HepG2 (cell line): ENCODE data around the gene RNF126. TPM values are rescaled to one million over a fixed set of nuclear protein-coding genes. Genes with fewer than 3 reads are reported as not detected.

Source experiments
- ATAC-seq: fragments of 200-7000 bp; cut with Tn5 transposase; 3 replicates; pipeline ENCODE4 v1.9.1; 2020; ENCODE audit warnings: mild to moderate bottlenecking, moderate library complexity
- BruUV-seq: library from RNA; stranded (reverse); fragments of 400-500 nt; replicated peaks from 2 replicates; lab custom pipeline; 2021; lab: Mats Ljungman, UMichigan
- CTCF ChIA-PET: fragments of 300-600 bp; formaldehyde crosslinking; extraction: SDS; loops from one replicate; lab custom pipeline; 2021; ENCODE audit warnings: low total read pairs, inconsistent platforms, low intra/inter-chr PET ratio; lab: Yijun Ruan, JAX
- POLR2A ChIA-PET: fragments of 350-600 bp; sonication (Branson Sonifier 250); formaldehyde crosslinking; loops from one replicate; lab custom pipeline; 2020; ENCODE audit warnings: antibody characterized with exemption, inconsistent platforms; lab: Yijun Ruan, JAX
- DNase-seq: peaks from one replicate; pipeline ENCODE4 v3.0.0-alpha.2; 2015; ENCODE audit warnings: low spot score
- FAIRE-seq: peaks from 3 replicates; lab custom pipeline; 2011; peaks lifted over from hg19 to GRCh38; lab: Jason Lieb, UNC
- H2AFZ ChIP-seq: one replicate; pipeline ENCODE4 v1.6.1; 2011; ENCODE audit warnings: low read length, inconsistent platforms
- H3K27ac ChIP-seq: fragments of 300-600 bp; 3 replicates; pipeline ENCODE4 v1.8.0; 2011; ENCODE audit warnings: mixed run types, mild to moderate bottlenecking, mixed read lengths, low read length, inconsistent platforms; ENCODE audit not compliant: insufficient read depth; ENCODE audit errors: extremely low read length
- H3K27me3 ChIP-seq, 2 experiments: fragments of 200-600 bp in 1 of 2; 2 replicates in 1 of 2; 3 replicates in 1 of 2; pipeline versions ENCODE4 v1.6.0 to v1.8.0; 2011; ENCODE audit warnings: low read length in 2 of 2, mild to moderate bottlenecking in 2 of 2, moderate library complexity in 2 of 2, inconsistent platforms in 1 of 2; ENCODE audit not compliant: insufficient read depth in 2 of 2, control insufficient read depth in 1 of 2
- H3K36me3 ChIP-seq, 2 experiments: fragments of 200-600 bp in 1 of 2; replicated peaks in 1 of 2; 2 replicates in 1 of 2; 3 replicates in 1 of 2; pipeline versions ENCODE4 v1.5.1 to v1.8.0; 2011; ENCODE audit warnings: low read length in 2 of 2, inconsistent platforms in 1 of 2; ENCODE audit not compliant: insufficient read depth in 2 of 2, control insufficient read depth in 1 of 2
- H3K4me1 ChIP-seq: 2 replicates; pipeline ENCODE4 v1.5.1; 2012; ENCODE audit warnings: low read length, inconsistent platforms; ENCODE audit not compliant: insufficient read depth
- H3K4me2 ChIP-seq: 2 replicates; pipeline ENCODE4 v1.6.0; 2011; ENCODE audit warnings: low read depth, low read length, inconsistent platforms
- H3K4me3 ChIP-seq, 3 experiments: fragments of 200-600 bp in 1 of 3; sonication (generic), shearing (Covaris generic) in 1 of 3; replicated peaks in 1 of 3; 2 replicates each; pipeline ENCODE4 v1.5.1; 2011 to 2016; ENCODE audit warnings: low read length in 3 of 3, inconsistent platforms in 2 of 3, low read depth in 2 of 3, mild to moderate bottlenecking in 2 of 3, control low read depth in 1 of 3, mixed read lengths in 1 of 3; ENCODE audit not compliant: insufficient read depth in 1 of 3
- H3K79me2 ChIP-seq: one replicate; pipeline ENCODE4 v1.6.1; 2011; ENCODE audit warnings: low read length, inconsistent platforms; ENCODE audit not compliant: insufficient read depth
- H3K9ac ChIP-seq: 2 replicates; pipeline ENCODE4 v1.6.0; 2011; ENCODE audit warnings: mild to moderate bottlenecking, low read depth, low read length, inconsistent platforms; ENCODE audit not compliant: insufficient read depth
- H3K9me3 ChIP-seq: 2 replicates; pipeline ENCODE4 v1.5.1; 2012; ENCODE audit warnings: mild to moderate bottlenecking, low read length
- H4K20me1 ChIP-seq: 2 replicates; pipeline ENCODE4 v1.6.0; 2011; ENCODE audit warnings: inconsistent platforms, mild to moderate bottlenecking, low read length, moderate library complexity; ENCODE audit not compliant: insufficient read depth
- BRF2 ChIP-seq: sonication (generic); formaldehyde crosslinking; IDR thresholded peaks from 2 replicates; pipeline ENCODE4 v1.8.1; 2022; ENCODE audit warnings: mild to moderate bottlenecking, missing genetic modification reagents
- CC2D1A ChIP-seq: sonication (generic); formaldehyde crosslinking; IDR thresholded peaks from 2 replicates; pipeline ENCODE4 v1.8.1; 2023; ENCODE audit warnings: mild to moderate bottlenecking, missing genetic modification reagents
- ELF4 ChIP-seq: sonication (generic); formaldehyde crosslinking; IDR thresholded peaks from 2 replicates; pipeline ENCODE4 v1.5.0; 2020; ENCODE audit warnings: missing genetic modification reagents, mild to moderate bottlenecking, moderate library complexity, borderline replicate concordance
- PHF5A ChIP-seq: IDR thresholded peaks from one replicate; pipeline ENCODE4 v1.6.1; 2018; ENCODE audit warnings: low read depth, missing genetic modification reagents; ENCODE audit not compliant: unreplicated experiment
- PLSCR1 ChIP-seq: sonication (generic); formaldehyde crosslinking; IDR thresholded peaks from 2 replicates; pipeline ENCODE4 v1.5.0; 2020; ENCODE audit warnings: missing genetic modification reagents, mild to moderate bottlenecking, borderline replicate concordance
- POLR2A ChIP-seq, 2 experiments: IDR thresholded peaks; 2 replicates each; pipeline ENCODE4 v1.6.1; 2011; ENCODE audit warnings: low read depth in 2 of 2, low read length in 2 of 2, mild to moderate bottlenecking in 1 of 2, moderate library complexity in 1 of 2; ENCODE audit not compliant: insufficient read depth in 1 of 2
- THYN1 ChIP-seq: sonication (generic); formaldehyde crosslinking; IDR thresholded peaks from 2 replicates; pipeline ENCODE4 v1.8.1; 2023; ENCODE audit warnings: low read depth, mild to moderate bottlenecking, moderate library complexity, missing genetic modification reagents, borderline replicate concordance
- TRIM24 ChIP-seq: sonication (generic); formaldehyde crosslinking; IDR thresholded peaks from 2 replicates; pipeline ENCODE4 v1.8.0; 2022; ENCODE audit warnings: mild to moderate bottlenecking, missing genetic modification reagents
- ZNF446 ChIP-seq: sonication (generic); formaldehyde crosslinking; IDR thresholded peaks from 2 replicates; pipeline ENCODE4 v1.5.0; 2020; ENCODE audit warnings: mild to moderate bottlenecking, missing genetic modification reagents
- ZNF7 ChIP-seq: IDR thresholded peaks from 2 replicates; pipeline ENCODE4 v1.6.1; 2016; ENCODE audit warnings: missing biosample characterization, missing genetic modification reagents
- ZNF749 ChIP-seq: sonication (generic); formaldehyde crosslinking; IDR thresholded peaks from 2 replicates; pipeline ENCODE4 v1.8.0; 2022; ENCODE audit warnings: mild to moderate bottlenecking, missing genetic modification reagents, moderate library complexity, borderline replicate concordance
- ZNF883 ChIP-seq: sonication (generic); formaldehyde crosslinking; IDR thresholded peaks from 2 replicates; pipeline ENCODE4 v1.5.1; 2020; ENCODE audit warnings: mild to moderate bottlenecking, missing genetic modification reagents; ENCODE audit errors: not compliant biosample characterization
- whole genome bisulfite sequencing: methylation state at CpG from one replicate; pipeline ENCODE4 v1.1.6; 2017; ENCODE audit warnings: low lambda C conversion rate; 5-methylcytosine and 5-hydroxymethylcytosine counted together
- in situ Hi-C: cut with HindIII; loops from 2 replicates; pipeline ENCODE4 v1.10.0; 2017; ENCODE audit warnings: low pct_unique_long_range_greater_than_20kb; ENCODE audit not compliant: extremely low pct_ligation_motif_present
- intact Hi-C: fragments of 100-400 bp; cut with micrococcal nuclease; formaldehyde crosslinking; loops from one replicate; pipeline ENCODE4 v1.10.0; 2022; ENCODE audit not compliant: unreplicated experiment
- polyA plus RNA-seq, 8 experiments: library from polyadenylated mRNA; depleted of rRNA in 3 of 8; stranded (reverse) in 7 of 8; unstranded in 1 of 8; fragments of >200 nt; fragmentation: Illumina TruSeq in 4 of 8; extraction: Trizol in 4 of 8; gene quantifications; 2 replicates each; pipeline versions ENCODE4 v1.2.1 to v1.2.3, GENCODE V29; 2011 to 2016; ENCODE audit warnings: low read depth in 4 of 8, missing spikeins in 1 of 8, mixed read lengths in 1 of 8; ENCODE audit not compliant: insufficient read depth in 1 of 8
- total RNA-seq, 5 experiments: library from RNA; depleted of rRNA; stranded (reverse); fragments of >200 nt; fragmentation: Illumina TruSeq; extraction: Trizol; gene quantifications; 2 replicates each; pipeline ENCODE4 v1.2.3, GENCODE V29; 2016; ENCODE audit warnings: low read depth in 1 of 5
- TF ChIP-seq, protein P1 (sequence below): sonication (generic); formaldehyde crosslinking; IDR thresholded peaks from 2 replicates; pipeline ENCODE4 v1.4.0; 2020; ENCODE audit warnings: missing genetic modification reagents
- TF ChIP-seq, protein P2 (sequence below): fragments of 450-650 bp; IDR thresholded peaks from 2 replicates; pipeline ENCODE4 v1.6.1; 2016
- TF ChIP-seq, protein P3 (sequence below): sonication (generic); formaldehyde crosslinking; IDR thresholded peaks from 2 replicates; pipeline ENCODE4 v1.4.0; 2020; ENCODE audit warnings: missing genetic modification reagents

The RNF126 gene
- total and polyA plus RNA-seq, 2 of the 13 experiments (the other 11 are each of a cell fraction or from before 2014, with no cell fraction given), result 23.2 to 34.0 TPM

DNA sequence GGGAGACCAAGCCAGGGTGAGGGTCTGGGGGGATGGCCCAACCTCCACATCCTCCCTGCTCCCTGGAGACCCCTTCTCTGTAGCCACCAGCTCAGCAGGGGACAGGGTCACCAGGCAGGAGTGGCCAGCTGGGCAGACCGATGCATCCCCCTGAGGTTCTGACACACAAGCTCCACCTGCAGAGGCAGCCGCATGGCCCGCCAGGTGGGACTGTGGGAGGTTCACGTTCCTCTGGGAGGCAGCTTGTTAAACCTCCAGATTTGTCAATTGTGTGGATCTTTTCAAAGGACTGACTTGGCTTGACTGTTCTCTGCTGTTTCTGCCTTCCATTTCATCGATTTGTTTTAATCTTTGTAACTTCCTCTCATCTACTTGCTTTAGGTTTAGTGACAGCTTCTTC lies 37.8 kb downstream of the RNF126 start:
- intact Hi-C loops, result no loop called here
- H3K9ac ChIP-seq, result no peak overlapping the region
- no peaks in the 10 kb centered on the region for H3K9me3 ChIP-seq
- CTCF ChIA-PET, result no interaction called here
- H3K27me3 ChIP-seq, result no peaks in the 10 kb centered on the region
- H3K4me3 ChIP-seq, result no peak overlapping the region
- H2AFZ ChIP-seq, result no peak overlapping the region
- BruUV-seq, result no TSS peak
- no peak overlapping the region for H3K4me2 ChIP-seq
- POLR2A ChIA-PET, result no interaction called here
- FAIRE-seq (no peak), ATAC-seq (no peak), DNase-seq (no peak)
- 92% methylated on average over 4 of the region's 5 CpGs for WGBS
- H3K36me3 ChIP-seq, result peaks cover 7 to 34% of the 10 kb centered on the region in 2 experiments
- H4K20me1 ChIP-seq, result no peaks in the 10 kb centered on the region
- peaks cover 10% of the 10 kb centered on the region for H3K79me2 ChIP-seq
- in situ Hi-C loops, result no loop called here
- 0 out of 2 replicates have a peak, but pooled peaks cover 12% of the 10 kb centered on the region for H3K4me1 ChIP-seq
- H3K27ac ChIP-seq, result no peak overlapping the region
- TF ChIP-seq PHF5A (CRISPR knock-in tag), result no peak
- no peak for TF ChIP-seq POLR2A (IDR thresholded peaks at IDR 0.05; ENCODE audit: insufficient read depth in 1 of 2, low read depth in 2 of 2, low read length in 2 of 2)
- TF ChIP-seq THYN1 (CRISPR knock-in tag), result no peak
- TF ChIP-seq, protein P1, sequence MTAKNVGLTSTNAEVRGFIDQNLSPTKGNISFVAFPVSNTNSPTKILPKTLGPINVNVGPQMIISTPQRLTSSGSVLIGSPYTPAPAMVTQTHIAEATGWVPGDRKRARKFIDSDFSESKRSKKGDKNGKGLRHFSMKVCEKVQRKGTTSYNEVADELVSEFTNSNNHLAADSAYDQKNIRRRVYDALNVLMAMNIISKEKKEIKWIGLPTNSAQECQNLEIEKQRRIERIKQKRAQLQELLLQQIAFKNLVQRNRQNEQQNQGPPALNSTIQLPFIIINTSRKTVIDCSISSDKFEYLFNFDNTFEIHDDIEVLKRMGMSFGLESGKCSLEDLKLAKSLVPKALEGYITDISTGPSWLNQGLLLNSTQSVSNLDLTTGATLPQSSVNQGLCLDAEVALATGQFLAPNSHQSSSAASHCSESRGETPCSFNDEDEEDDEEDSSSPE (CRISPR knock-in tag), result no peak
- no peak for TF ChIP-seq ZNF749 (CRISPR knock-in tag)
- no peak for TF ChIP-seq BRF2 (CRISPR knock-in tag)
- TF ChIP-seq, protein P2, sequence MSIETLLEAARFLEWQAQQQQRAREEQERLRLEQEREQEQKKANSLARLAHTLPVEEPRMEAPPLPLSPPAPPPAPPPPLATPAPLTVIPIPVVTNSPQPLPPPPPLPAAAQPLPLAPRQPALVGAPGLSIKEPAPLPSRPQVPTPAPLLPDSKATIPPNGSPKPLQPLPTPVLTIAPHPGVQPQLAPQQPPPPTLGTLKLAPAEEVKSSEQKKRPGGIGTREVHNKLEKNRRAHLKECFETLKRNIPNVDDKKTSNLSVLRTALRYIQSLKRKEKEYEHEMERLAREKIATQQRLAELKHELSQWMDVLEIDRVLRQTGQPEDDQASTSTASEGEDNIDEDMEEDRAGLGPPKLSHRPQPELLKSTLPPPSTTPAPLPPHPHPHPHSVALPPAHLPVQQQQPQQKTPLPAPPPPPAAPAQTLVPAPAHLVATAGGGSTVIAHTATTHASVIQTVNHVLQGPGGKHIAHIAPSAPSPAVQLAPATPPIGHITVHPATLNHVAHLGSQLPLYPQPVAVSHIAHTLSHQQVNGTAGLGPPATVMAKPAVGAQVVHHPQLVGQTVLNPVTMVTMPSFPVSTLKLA, result no peak
- no peak for TF ChIP-seq ZNF7 (CRISPR knock-in tag)
- TF ChIP-seq PLSCR1 (CRISPR knock-in tag), result no peak
- TF ChIP-seq ELF4, result no peak
- TF ChIP-seq, protein P3, sequence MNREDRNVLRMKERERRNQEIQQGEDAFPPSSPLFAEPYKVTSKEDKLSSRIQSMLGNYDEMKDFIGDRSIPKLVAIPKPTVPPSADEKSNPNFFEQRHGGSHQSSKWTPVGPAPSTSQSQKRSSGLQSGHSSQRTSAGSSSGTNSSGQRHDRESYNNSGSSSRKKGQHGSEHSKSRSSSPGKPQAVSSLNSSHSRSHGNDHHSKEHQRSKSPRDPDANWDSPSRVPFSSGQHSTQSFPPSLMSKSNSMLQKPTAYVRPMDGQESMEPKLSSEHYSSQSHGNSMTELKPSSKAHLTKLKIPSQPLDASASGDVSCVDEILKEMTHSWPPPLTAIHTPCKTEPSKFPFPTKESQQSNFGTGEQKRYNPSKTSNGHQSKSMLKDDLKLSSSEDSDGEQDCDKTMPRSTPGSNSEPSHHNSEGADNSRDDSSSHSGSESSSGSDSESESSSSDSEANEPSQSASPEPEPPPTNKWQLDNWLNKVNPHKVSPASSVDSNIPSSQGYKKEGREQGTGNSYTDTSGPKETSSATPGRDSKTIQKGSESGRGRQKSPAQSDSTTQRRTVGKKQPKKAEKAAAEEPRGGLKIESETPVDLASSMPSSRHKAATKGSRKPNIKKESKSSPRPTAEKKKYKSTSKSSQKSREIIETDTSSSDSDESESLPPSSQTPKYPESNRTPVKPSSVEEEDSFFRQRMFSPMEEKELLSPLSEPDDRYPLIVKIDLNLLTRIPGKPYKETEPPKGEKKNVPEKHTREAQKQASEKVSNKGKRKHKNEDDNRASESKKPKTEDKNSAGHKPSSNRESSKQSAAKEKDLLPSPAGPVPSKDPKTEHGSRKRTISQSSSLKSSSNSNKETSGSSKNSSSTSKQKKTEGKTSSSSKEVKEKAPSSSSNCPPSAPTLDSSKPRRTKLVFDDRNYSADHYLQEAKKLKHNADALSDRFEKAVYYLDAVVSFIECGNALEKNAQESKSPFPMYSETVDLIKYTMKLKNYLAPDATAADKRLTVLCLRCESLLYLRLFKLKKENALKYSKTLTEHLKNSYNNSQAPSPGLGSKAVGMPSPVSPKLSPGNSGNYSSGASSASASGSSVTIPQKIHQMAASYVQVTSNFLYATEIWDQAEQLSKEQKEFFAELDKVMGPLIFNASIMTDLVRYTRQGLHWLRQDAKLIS (CRISPR knock-in tag), result no peak
- no peak for TF ChIP-seq ZNF883 (CRISPR knock-in tag)
- TF ChIP-seq TRIM24 (CRISPR knock-in tag), result no peak
- no peak for TF ChIP-seq CC2D1A (CRISPR knock-in tag)
- no peak for TF ChIP-seq ZNF446 (CRISPR knock-in tag)
